Fibroblast of pulmonary artery (primary cell): Measurements from ENCODE around the gene RAP1GAP2.
"Not testable (repeated sequence)": the region's sequence is repeated elsewhere in the genome, so short reads cannot be mapped to it uniquely, and the experiment has no call there.

Source experiments
- DNase-seq: peaks from one replicate; pipeline ENCODE4 v3.0.0-alpha.2; 2010; ENCODE audit warnings: low read depth
- H3K4me3 ChIP-seq: replicated peaks from 2 replicates; pipeline ENCODE4 v1.5.1; 2011; ENCODE audit warnings: low read depth, mild to moderate bottlenecking, control low read depth, low read length, moderate library complexity
- TF ChIP-seq, protein P1 (sequence below): IDR thresholded peaks from 2 replicates; pipeline ENCODE4 v1.5.1; 2011; ENCODE audit warnings: mild to moderate bottlenecking, control low read depth, low read length, inconsistent platforms; ENCODE audit errors: missing control alignments

The RAP1GAP2 gene

DNA sequence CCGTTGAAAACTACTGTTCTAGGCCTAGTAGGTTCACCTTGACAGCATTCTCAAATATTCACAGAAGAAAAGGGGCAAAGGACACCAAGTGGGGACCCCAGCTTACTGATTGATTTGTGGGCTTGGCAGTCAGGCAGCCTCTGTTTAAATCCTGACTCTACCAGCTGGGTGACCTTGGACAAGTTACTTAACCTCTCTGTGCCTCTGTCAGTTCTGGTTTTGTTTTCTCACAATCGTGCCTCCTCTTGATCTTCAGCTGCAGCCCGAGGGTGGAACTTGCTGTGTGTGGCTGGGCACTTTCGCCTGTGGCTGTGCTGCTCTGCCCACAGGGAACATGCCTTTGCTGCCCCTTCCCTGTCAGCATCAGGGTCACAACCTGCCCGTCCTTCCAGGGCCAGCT, 17.8 kb downstream of the RAP1GAP2 start:
- DNase-seq: no peak
- TF ChIP-seq, protein P1, sequence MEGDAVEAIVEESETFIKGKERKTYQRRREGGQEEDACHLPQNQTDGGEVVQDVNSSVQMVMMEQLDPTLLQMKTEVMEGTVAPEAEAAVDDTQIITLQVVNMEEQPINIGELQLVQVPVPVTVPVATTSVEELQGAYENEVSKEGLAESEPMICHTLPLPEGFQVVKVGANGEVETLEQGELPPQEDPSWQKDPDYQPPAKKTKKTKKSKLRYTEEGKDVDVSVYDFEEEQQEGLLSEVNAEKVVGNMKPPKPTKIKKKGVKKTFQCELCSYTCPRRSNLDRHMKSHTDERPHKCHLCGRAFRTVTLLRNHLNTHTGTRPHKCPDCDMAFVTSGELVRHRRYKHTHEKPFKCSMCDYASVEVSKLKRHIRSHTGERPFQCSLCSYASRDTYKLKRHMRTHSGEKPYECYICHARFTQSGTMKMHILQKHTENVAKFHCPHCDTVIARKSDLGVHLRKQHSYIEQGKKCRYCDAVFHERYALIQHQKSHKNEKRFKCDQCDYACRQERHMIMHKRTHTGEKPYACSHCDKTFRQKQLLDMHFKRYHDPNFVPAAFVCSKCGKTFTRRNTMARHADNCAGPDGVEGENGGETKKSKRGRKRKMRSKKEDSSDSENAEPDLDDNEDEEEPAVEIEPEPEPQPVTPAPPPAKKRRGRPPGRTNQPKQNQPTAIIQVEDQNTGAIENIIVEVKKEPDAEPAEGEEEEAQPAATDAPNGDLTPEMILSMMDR: no peak
- H3K4me3 ChIP-seq: no peak overlapping the region

DNA sequence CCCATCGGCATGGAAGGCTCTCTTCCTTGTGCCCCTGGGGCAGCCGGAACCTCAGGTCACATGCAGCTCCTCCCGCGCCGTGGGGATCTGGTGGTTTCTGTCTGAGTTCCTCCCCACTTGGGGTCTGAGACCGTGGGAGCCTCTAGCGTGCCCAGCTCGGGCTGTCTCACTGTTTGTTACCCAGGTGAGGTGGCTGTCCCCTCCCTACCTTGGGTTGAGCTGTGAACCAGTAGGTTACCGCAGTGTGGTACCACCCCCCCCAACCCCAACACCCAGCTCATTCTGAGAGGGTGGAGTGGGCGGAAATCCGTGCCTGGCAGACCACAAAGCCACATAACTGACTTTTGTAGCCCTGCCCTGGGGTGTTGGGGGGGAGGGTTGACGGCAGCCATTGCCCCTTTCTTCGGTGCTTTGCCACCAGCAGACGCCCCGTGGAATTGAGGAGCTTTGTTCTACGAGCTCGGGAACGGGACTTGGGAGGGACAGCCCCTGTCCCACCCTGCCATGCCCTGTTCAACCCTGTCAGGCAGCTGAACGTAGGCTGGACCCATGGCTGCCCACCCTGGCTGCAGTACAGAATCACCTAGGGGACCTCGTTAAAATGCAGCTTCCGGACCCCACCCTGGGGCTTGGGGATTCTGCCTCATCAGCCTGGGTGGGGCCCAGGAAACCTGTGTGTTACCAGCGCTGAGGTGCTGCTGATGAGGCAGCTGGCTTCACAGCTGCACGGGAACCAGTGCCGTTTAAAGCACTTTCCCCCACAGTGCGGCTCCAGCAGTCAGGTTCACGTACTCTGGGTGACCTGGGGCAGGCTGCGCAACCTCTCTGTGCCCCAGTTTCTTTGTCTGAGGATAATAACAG, 18.5 kb downstream of the RAP1GAP2 start:
- TF ChIP-seq, protein P1: no peak
- DNase-seq: no peak
- no peak overlapping the region for H3K4me3 ChIP-seq

DNA sequence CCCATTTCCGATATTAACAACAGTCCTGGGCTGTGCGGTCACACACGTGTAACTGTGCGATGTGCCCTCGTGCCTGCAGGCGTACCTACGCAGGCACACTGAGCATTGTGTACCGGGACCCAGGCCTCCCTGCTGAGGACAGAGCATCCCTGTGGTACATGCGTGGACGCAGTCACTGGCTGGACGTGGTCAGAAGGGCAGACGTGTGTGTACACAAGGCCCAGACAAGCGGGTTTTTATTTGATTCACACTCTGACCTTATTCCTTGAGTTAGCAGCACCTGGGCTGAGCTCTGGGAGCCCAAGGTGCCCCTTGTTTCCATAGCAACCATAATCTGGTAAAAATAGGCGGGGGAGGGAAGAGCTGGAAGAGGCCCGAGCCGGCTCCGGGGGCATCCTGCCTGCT, 19.5 kb downstream of the RAP1GAP2 start:
- DNase-seq: no peak

GRCh38 chr17:2816688-2817087, 20.4 kb downstream of the RAP1GAP2 start:
- TF ChIP-seq, protein P1: no peak
- no peak overlapping the region for H3K4me3 ChIP-seq
- no peak for DNase-seq

More for the DNA sequence above, 19.5 kb downstream of the RAP1GAP2 start:
- H3K4me3 ChIP-seq: no peak overlapping the region
- TF ChIP-seq, protein P1: no peak

DNA sequence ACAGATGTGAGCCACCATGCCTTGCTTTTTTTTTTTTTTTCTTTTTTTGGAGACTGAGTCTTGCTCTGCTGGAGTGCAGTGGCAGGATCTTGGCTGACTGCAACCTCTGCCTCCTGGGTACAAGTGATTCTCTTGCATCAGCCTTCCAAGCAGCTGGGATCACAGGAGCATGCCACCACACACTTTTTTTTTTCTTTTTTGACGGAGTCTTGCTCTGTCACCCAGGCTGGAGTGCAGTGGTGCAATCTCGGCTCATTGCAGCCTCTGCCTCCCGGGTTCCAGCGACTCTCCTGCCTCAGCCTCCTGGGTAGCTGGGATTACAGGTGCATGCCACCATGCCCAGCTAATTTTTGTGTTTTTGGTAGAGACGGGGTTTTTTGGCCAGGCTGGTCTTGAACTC, 23.1 kb downstream of the RAP1GAP2 start:
- H3K4me3 ChIP-seq, DNase-seq: not testable (repeated sequence)

DNA sequence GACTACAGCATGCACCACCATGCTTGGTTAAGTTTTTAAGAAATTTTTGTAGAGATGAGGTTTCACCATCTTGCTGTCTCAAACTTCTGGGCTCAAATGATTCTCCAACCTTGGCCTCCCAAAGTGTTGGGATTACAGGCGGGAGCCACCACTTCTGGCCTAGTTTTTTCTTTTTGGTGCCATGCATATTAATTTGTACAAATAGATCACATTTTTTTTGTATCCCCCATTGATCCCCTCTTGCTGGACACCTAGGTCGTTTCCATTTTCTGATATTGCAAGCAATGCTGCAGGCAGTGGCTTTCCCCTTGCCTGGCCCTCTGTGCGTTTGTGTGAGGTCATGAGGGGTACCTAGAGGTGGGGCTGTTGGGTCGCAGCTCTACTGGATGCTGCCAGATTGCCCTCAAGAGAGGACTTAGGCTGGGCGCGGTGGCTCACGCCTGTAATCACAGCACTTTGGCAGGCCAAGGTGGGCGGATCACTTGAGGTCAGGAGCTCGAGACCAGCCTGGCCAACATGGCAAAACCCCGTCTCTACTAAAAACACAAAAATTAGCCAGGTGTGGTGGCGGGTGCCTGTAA, 23.8 kb downstream of the RAP1GAP2 start:
- TF ChIP-seq, protein P1: no peak
- no peak overlapping the region for H3K4me3 ChIP-seq
- no peak for DNase-seq

DNA sequence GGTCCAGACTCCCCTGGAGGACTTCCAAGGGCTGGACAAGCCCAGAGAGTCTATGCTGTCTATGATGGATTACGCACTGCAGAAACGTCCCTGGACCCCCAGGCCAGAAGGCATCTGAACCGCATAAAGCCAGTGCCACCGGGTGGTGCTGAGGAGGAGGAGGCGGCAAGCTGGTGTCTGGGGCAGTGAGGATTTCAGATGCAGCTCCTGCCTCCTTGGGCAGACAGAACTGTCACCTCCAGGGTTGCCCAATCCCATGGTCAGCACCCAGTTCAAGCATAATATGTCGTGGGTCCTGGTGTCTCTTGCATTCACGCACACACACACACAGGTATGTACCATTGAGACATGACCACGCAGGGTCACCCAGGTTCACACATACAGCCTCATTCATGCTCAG, 25.6 kb downstream of the RAP1GAP2 start:
- no peak overlapping the region for H3K4me3 ChIP-seq
- DNase-seq: no peak
- TF ChIP-seq, protein P1: no peak
